Endothelial cell of umbilical vein (primary cell): ENCODE measurements around the gene CNTNAP2. TPM values are rescaled to one million over a fixed set of nuclear protein-coding genes. Genes with fewer than 3 reads are reported as not detected.
"Not testable (repeated sequence)": the region's sequence is repeated elsewhere in the genome, so short reads cannot be mapped to it uniquely, and the experiment has no call there.

Source experiments
- BruUV-seq: library from RNA; stranded (reverse); fragments of 400-500 nt; replicated peaks from 2 replicates; lab custom pipeline; 2021; lab: Mats Ljungman, UMichigan
- CTCF ChIA-PET: fragments of 300-600, 350-600 bp; sonication (Branson Sonifier 250); formaldehyde crosslinking; loops from one replicate; lab custom pipeline; 2021; ENCODE audit warnings: antibody characterized with exemption, inconsistent platforms; lab: Charles Lee
- POLR2A ChIA-PET: fragments of 300-600, 350-600 bp; sonication (Branson Sonifier 250); formaldehyde crosslinking; loops from one replicate; lab custom pipeline; 2021; ENCODE audit warnings: antibody characterized with exemption, inconsistent platforms; lab: Charles Lee
- DNase-seq: peaks from one replicate; pipeline ENCODE4 v3.0.0-alpha.2; 2011; ENCODE audit warnings: low read depth, low spot score
- FAIRE-seq: peaks from 2 replicates; lab custom pipeline; 2011; peaks lifted over from hg19 to GRCh38; lab: Jason Lieb, UNC
- H2AFZ ChIP-seq: 2 replicates; pipeline ENCODE4 v1.6.0; 2012; ENCODE audit warnings: low read depth, low read length, control low read depth, inconsistent platforms
- H3K27ac ChIP-seq: 2 replicates; pipeline ENCODE4 v1.5.1; 2011; ENCODE audit warnings: low read depth, mild to moderate bottlenecking, control low read depth, low read length, moderate library complexity; ENCODE audit not compliant: insufficient read depth
- H3K27me3 ChIP-seq, 2 experiments: 2 replicates each; pipeline versions ENCODE4 v1.6.0 to v1.6.1; 2011; ENCODE audit warnings: low read length in 2 of 2, mixed read lengths in 1 of 2; ENCODE audit not compliant: control insufficient read depth in 2 of 2, insufficient read depth in 2 of 2
- H3K36me3 ChIP-seq, 2 experiments: 2 replicates in 1 of 2; 3 replicates in 1 of 2; pipeline ENCODE4 v1.5.1; 2011; ENCODE audit warnings: low read length in 2 of 2, mild to moderate bottlenecking in 1 of 2, moderate library complexity in 1 of 2; ENCODE audit not compliant: control insufficient read depth in 2 of 2, insufficient read depth in 2 of 2; ENCODE audit errors: extremely low read depth in 1 of 2
- H3K4me1 ChIP-seq: 3 replicates; pipeline ENCODE4 v1.5.1; 2011; ENCODE audit warnings: mild to moderate bottlenecking, low read length; ENCODE audit not compliant: control insufficient read depth, insufficient read depth; ENCODE audit errors: extremely low read depth
- H3K4me2 ChIP-seq: 2 replicates; pipeline ENCODE4 v1.6.1; 2011; ENCODE audit warnings: low read length, control low read depth, mixed read lengths; ENCODE audit not compliant: insufficient read depth
- H3K4me3 ChIP-seq, 3 experiments: fragments of 200-600 bp in 1 of 3; sonication (generic), shearing (Covaris generic) in 1 of 3; replicated peaks in 1 of 3; 2 replicates each; pipeline ENCODE4 v1.5.1; 2011 to 2016; ENCODE audit warnings: control low read depth in 3 of 3, low read length in 3 of 3, mild to moderate bottlenecking in 2 of 3, inconsistent platforms in 1 of 3, low read depth in 1 of 3, moderate library complexity in 1 of 3; ENCODE audit not compliant: insufficient read depth in 1 of 3
- H3K79me2 ChIP-seq: 2 replicates; pipeline ENCODE4 v1.6.0; 2012; ENCODE audit warnings: low read length, inconsistent platforms; ENCODE audit not compliant: control insufficient read depth, insufficient read depth
- H3K9ac ChIP-seq: replicated peaks from 2 replicates; pipeline ENCODE3; 2011; ENCODE audit warnings: low read length, control low read depth; ENCODE audit not compliant: insufficient read depth; ENCODE audit errors: extremely low read depth
- H3K9me1 ChIP-seq: replicated peaks from 3 replicates; pipeline ENCODE4 v1.6.0; 2011; ENCODE audit warnings: mild to moderate bottlenecking, low read length; ENCODE audit not compliant: control insufficient read depth, insufficient read depth; ENCODE audit errors: extremely low read depth
- H3K9me3 ChIP-seq: replicated peaks from 2 replicates; pipeline ENCODE4 v1.5.1; 2012; ENCODE audit warnings: low read length, inconsistent platforms; ENCODE audit not compliant: control insufficient read depth, insufficient read depth
- H4K20me1 ChIP-seq: replicated peaks from 2 replicates; pipeline ENCODE3; 2011; ENCODE audit warnings: mild to moderate bottlenecking, low read length; ENCODE audit not compliant: control insufficient read depth, insufficient read depth; ENCODE audit errors: extremely low read depth
- CTCF ChIP-seq, 2 donors: IDR thresholded peaks; 1 replicate in 1 of 2; 2 replicates in 1 of 2; pipeline ENCODE4 v1.5.1; 2011; ENCODE audit warnings: low read length in 2 of 2, mild to moderate bottlenecking in 2 of 2, moderate library complexity in 2 of 2, control low read depth in 1 of 2, inconsistent platforms in 1 of 2, low read depth in 1 of 2; ENCODE audit not compliant: insufficient read depth in 1 of 2; ENCODE audit errors: extremely low read depth in 1 of 2
- EZH2 ChIP-seq: IDR thresholded peaks from 2 replicates; pipeline ENCODE4 v1.6.1; 2012; ENCODE audit warnings: borderline replicate concordance, low read depth, mild to moderate bottlenecking, moderate library complexity, low read length, inconsistent platforms; ENCODE audit not compliant: severe bottlenecking
- FOS ChIP-seq: IDR thresholded peaks from 2 replicates; pipeline ENCODE4 v1.6.1; 2011; ENCODE audit warnings: mild to moderate bottlenecking, low read length, moderate library complexity, borderline replicate concordance; ENCODE audit not compliant: insufficient read depth
- GATA2 ChIP-seq: IDR thresholded peaks from 2 replicates; pipeline ENCODE4 v1.7.0; 2011; ENCODE audit warnings: low read depth, mild to moderate bottlenecking, moderate library complexity, mixed read lengths, low read length; ENCODE audit not compliant: insufficient read length, insufficient read depth
- JUN ChIP-seq: IDR thresholded peaks from 2 replicates; pipeline ENCODE4 v1.6.1; 2011; ENCODE audit warnings: borderline replicate concordance, low read depth; ENCODE audit not compliant: insufficient read length, insufficient read depth
- MAX ChIP-seq: IDR thresholded peaks from 2 replicates; pipeline ENCODE4 v1.6.1; 2011; ENCODE audit not compliant: insufficient read depth, insufficient read length
- MYC ChIP-seq: IDR thresholded peaks from one replicate; pipeline ENCODE4 v1.6.1; 2011; ENCODE audit warnings: mild to moderate bottlenecking, low read depth, low read length
- POLR2A ChIP-seq: IDR thresholded peaks from 2 replicates; pipeline ENCODE4 v1.6.1; 2012; ENCODE audit warnings: low read depth, mild to moderate bottlenecking, control low read depth, low read length
- POLR2AphosphoS5 ChIP-seq: IDR thresholded peaks from 2 replicates; pipeline ENCODE4 v1.6.1; 2012; ENCODE audit warnings: low read depth, mild to moderate bottlenecking, control low read depth, low read length, moderate library complexity; ENCODE audit not compliant: insufficient read depth
- dilution Hi-C: fragments of 300-500 bp; cut with MboI; formaldehyde crosslinking; loops from one replicate; pipeline ENCODE4 v1.15.0; 2019; ENCODE audit warnings: low sequenced_read_pairs; ENCODE audit not compliant: extremely low pct_ligation_motif_present
- intact Hi-C: fragments of 100-400 bp; cut with micrococcal nuclease; formaldehyde crosslinking; loops from one replicate; pipeline ENCODE4 v1.10.0; 2022
- polyA plus RNA-seq, 4 experiments: library from polyadenylated mRNA; depleted of rRNA in 3 of 4; stranded (reverse) in 3 of 4; unstranded in 1 of 4; fragments of >200 nt; gene quantifications; 2 replicates each; pipeline versions ENCODE4 v1.2.1 to v1.2.3, GENCODE V29; 2011 to 2012; ENCODE audit warnings: missing spikeins in 1 of 4
- total RNA-seq: library from RNA; stranded (reverse); gene quantifications from 2 replicates; pipeline ENCODE4 v1.2.3, GENCODE V29; 2021

CNTNAP2 gene
- total and polyA plus RNA-seq, 2 donors (not counting 3 experiments of a cell fraction or from before 2014, with no cell fraction given), result not detected

GRCh38 chr7:146185844-146186243 is 69.2 kb downstream of the CNTNAP2 start:
- no TSS peak for BruUV-seq
- dilution Hi-C loops, result no loop called here
- no peaks in the 10 kb centered on the region for H3K36me3 ChIP-seq

GRCh38 chr7:146191428-146191827 is 74.8 kb downstream of the CNTNAP2 start:
- DNase-seq, H3K36me3 ChIP-seq, H3K27me3 ChIP-seq, H3K9me3 ChIP-seq, H3K27ac ChIP-seq, H4K20me1 ChIP-seq, H3K9ac ChIP-seq, H3K9me1 ChIP-seq, intact Hi-C loops, BruUV-seq, H3K79me2 ChIP-seq, dilution Hi-C loops, FAIRE-seq, CTCF ChIA-PET, POLR2A ChIA-PET, H2AFZ ChIP-seq, H3K4me2 ChIP-seq, H3K4me3 ChIP-seq, H3K4me1 ChIP-seq: not testable (repeated sequence)

More at GRCh38 chr7:146185844-146186243, 69.2 kb downstream of the CNTNAP2 start:
- POLR2A ChIA-PET, result no interaction called here
- no peak overlapping the region for H3K9ac ChIP-seq
- no peaks in the 10 kb centered on the region for H3K9me1 ChIP-seq
- no peaks in the 10 kb centered on the region for H3K4me1 ChIP-seq
- H3K4me3 ChIP-seq, result no peak overlapping the region
- H3K27me3 ChIP-seq, result no peaks in the 10 kb centered on the region
- H3K9me3 ChIP-seq, result peaks cover 4% of the 10 kb centered on the region
- H3K79me2 ChIP-seq, result no peaks in the 10 kb centered on the region
- no peak overlapping the region for H2AFZ ChIP-seq
- no peak for TF ChIP-seq MYC
- no peak for TF ChIP-seq GATA2
- TF ChIP-seq CTCF (IDR thresholded peaks at IDR 0.05; ENCODE audit: extremely low read depth in 1 of 2, insufficient read depth in 1 of 2, low read depth in 1 of 2, low read length in 2 of 2), result no peak
- TF ChIP-seq MAX, result no peak
- TF ChIP-seq POLR2A, result no peak
- no peak for TF ChIP-seq EZH2
- no peak for TF ChIP-seq FOS
- no peak for TF ChIP-seq JUN
- TF ChIP-seq POLR2AphosphoS5, result no peak
- intact Hi-C loops, result no loop called here
- CTCF ChIA-PET, result no interaction called here
- H3K4me2 ChIP-seq, result no peak overlapping the region
- H3K27ac ChIP-seq, result no peak overlapping the region
- FAIRE-seq (no peak), DNase-seq (no peak)
- no peaks in the 10 kb centered on the region for H4K20me1 ChIP-seq
